Liver (tissue), 9 donors: ENCODE results near the gene PACS1. TPM values are rescaled to one million over a fixed set of nuclear protein-coding genes. Genes with fewer than 3 reads are reported as not detected.

ENCODE experiments used
- DNase-seq: peaks from one replicate; pipeline ENCODE4 v3.0.0-alpha.2; 2017; ENCODE audit warnings: low spot score
- H3K27ac ChIP-seq, 2 donors: one replicate each; pipeline ENCODE4 v1.7.0; 2013; ENCODE audit warnings: inconsistent platforms in 2 of 2, low read length in 2 of 2, control low read depth in 1 of 2, low read depth in 1 of 2, mild to moderate bottlenecking in 1 of 2
- H3K27me3 ChIP-seq, 4 donors: one replicate each; pipeline versions ENCODE4 v1.6.1 to v1.7.0; 2013; ENCODE audit warnings: low read length in 3 of 4, inconsistent platforms in 1 of 4, mild to moderate bottlenecking in 1 of 4, moderate library complexity in 1 of 4; ENCODE audit not compliant: control insufficient read depth in 4 of 4, insufficient read depth in 4 of 4
- H3K36me3 ChIP-seq, 4 donors: one replicate each; pipeline versions ENCODE4 v1.6.1 to v1.7.0; 2013; ENCODE audit warnings: low read length in 3 of 4, mild to moderate bottlenecking in 3 of 4, low read depth in 1 of 4, moderate library complexity in 1 of 4; ENCODE audit not compliant: control insufficient read depth in 4 of 4, insufficient read depth in 3 of 4
- H3K4me1 ChIP-seq, 4 donors: one replicate each; pipeline versions ENCODE4 v1.6.1 to v1.7.0; 2013; ENCODE audit warnings: low read length in 3 of 4, mild to moderate bottlenecking in 3 of 4, moderate library complexity in 1 of 4; ENCODE audit not compliant: control insufficient read depth in 4 of 4, insufficient read depth in 4 of 4
- H3K4me3 ChIP-seq, 3 donors: one replicate each; pipeline versions ENCODE4 v1.6.1 to v1.7.0; 2013; ENCODE audit warnings: low read length in 3 of 3, control low read depth in 1 of 3, low read depth in 1 of 3, mild to moderate bottlenecking in 1 of 3
- H3K9ac ChIP-seq, 2 donors: one replicate each; pipeline ENCODE4 v1.7.0; 2013; ENCODE audit warnings: low read length in 2 of 2, mild to moderate bottlenecking in 2 of 2, moderate library complexity in 2 of 2, control low read depth in 1 of 2, low read depth in 1 of 2
- H3K9me3 ChIP-seq, 4 donors: one replicate each; pipeline versions ENCODE4 v1.6.1 to v1.7.0; 2013; ENCODE audit warnings: low read length in 3 of 4; ENCODE audit not compliant: control insufficient read depth in 4 of 4
- EGR1 ChIP-seq, 2 donors: IDR thresholded peaks; 2 replicates each; pipeline ENCODE4 v1.6.1; 2016 to 2018; ENCODE audit warnings: antibody characterized with exemption in 2 of 2, low read depth in 2 of 2
- FOXA1 ChIP-seq: IDR thresholded peaks from 2 replicates; pipeline ENCODE4 v1.6.1; 2016; ENCODE audit warnings: antibody characterized with exemption
- FOXA2 ChIP-seq: IDR thresholded peaks from 2 replicates; pipeline ENCODE4 v1.6.1; 2016; ENCODE audit warnings: antibody characterized with exemption
- HNF4A ChIP-seq, 2 donors: conservative IDR thresholded peaks; 2 replicates each; pipeline ENCODE4 v1.6.1; 2016; ENCODE audit warnings: antibody characterized with exemption in 2 of 2, mild to moderate bottlenecking in 2 of 2
- NR2F2 ChIP-seq: IDR thresholded peaks from 2 replicates; pipeline ENCODE4 v1.6.1; 2016; ENCODE audit warnings: antibody characterized with exemption
- RAD21 ChIP-seq, 2 donors: IDR thresholded peaks; 2 replicates each; pipeline ENCODE4 v1.6.1; 2016; ENCODE audit warnings: antibody characterized with exemption in 2 of 2, mild to moderate bottlenecking in 2 of 2
- SP1 ChIP-seq: IDR thresholded peaks from 2 replicates; pipeline ENCODE4 v1.6.1; 2018; ENCODE audit warnings: antibody characterized with exemption, mild to moderate bottlenecking
- TAF1 ChIP-seq: conservative IDR thresholded peaks from 2 replicates; pipeline ENCODE4 v1.6.1; 2016; ENCODE audit warnings: antibody characterized with exemption, mild to moderate bottlenecking
- YY1 ChIP-seq: IDR thresholded peaks from 2 replicates; pipeline ENCODE4 v1.6.1; 2016; ENCODE audit warnings: antibody characterized with exemption, mild to moderate bottlenecking
- WGBS: extraction: QIAGEN DNeasy Blood & Tissue Kit; methylation state at CpG from one replicate; pipeline ENCODE4 v1.1.7; 2013; 5-methylcytosine and 5-hydroxymethylcytosine counted together
- polyA plus RNA-seq, 2 donors: library from polyadenylated mRNA; stranded (reverse) in 1 of 2; unstranded in 1 of 2; fragments of 200-250 nt in 1 of 2; fragments of >200 nt in 1 of 2; fragmentation: Nextera tagmentation in 1 of 2; extraction: Ambion mirVana in 1 of 2; gene quantifications; one replicate each; pipeline versions ENCODE4 v1.2.1 to v1.2.3, GENCODE V29; 2013 to 2015
- total RNA-seq, 2 donors: library from RNA; depleted of rRNA; stranded (reverse); fragments of >200 nt; gene quantifications; one replicate each; pipeline ENCODE4 v1.2.3, GENCODE V29; 2014
- TF ChIP-seq, protein P1 (sequence below): fragments of 150-350 bp; IDR thresholded peaks from 2 replicates; pipeline ENCODE4 v1.5.1; 2017; ENCODE audit warnings: improper control_type of control experiment, low read depth, low read length; ENCODE audit not compliant: missing input control
- TF ChIP-seq, protein P2 (sequence below): IDR thresholded peaks from 2 replicates; pipeline ENCODE4 v1.6.1; 2016; ENCODE audit warnings: antibody characterized with exemption, mild to moderate bottlenecking
- TF ChIP-seq, protein P3 (sequence below): IDR thresholded peaks from 2 replicates; pipeline ENCODE4 v1.6.1; 2016; ENCODE audit warnings: antibody characterized with exemption
- donor health status: healthy.
- donor health status: healthy.
- donor health status: healthy.
- donor health status: healthy.
- donor health status: healthy.

The PACS1 gene
- total and polyA plus RNA-seq, 4 donors: 2.7 to 9.1 (median 7.3) TPM

DNA sequence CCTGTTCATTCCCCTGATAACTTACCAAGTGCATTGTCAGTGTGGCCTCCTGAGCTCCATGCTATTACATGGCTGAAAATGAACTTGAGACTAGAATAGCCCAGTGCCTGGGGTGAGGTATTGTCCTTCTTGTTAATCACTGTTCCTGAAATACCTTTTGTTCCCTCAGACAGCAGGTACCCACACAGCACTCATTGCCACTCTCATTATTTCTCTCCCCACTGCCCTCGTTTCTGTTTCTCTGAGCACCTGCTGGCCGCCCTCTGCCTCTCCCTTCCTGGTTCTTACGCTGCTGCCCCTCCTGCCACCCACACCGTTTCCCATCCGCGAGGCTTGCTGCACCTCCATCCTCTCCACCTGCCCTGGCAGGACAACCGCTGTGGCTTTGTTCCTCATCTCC, 161.5 kb downstream of the PACS1 start (continued):
- TF ChIP-seq, protein P1, sequence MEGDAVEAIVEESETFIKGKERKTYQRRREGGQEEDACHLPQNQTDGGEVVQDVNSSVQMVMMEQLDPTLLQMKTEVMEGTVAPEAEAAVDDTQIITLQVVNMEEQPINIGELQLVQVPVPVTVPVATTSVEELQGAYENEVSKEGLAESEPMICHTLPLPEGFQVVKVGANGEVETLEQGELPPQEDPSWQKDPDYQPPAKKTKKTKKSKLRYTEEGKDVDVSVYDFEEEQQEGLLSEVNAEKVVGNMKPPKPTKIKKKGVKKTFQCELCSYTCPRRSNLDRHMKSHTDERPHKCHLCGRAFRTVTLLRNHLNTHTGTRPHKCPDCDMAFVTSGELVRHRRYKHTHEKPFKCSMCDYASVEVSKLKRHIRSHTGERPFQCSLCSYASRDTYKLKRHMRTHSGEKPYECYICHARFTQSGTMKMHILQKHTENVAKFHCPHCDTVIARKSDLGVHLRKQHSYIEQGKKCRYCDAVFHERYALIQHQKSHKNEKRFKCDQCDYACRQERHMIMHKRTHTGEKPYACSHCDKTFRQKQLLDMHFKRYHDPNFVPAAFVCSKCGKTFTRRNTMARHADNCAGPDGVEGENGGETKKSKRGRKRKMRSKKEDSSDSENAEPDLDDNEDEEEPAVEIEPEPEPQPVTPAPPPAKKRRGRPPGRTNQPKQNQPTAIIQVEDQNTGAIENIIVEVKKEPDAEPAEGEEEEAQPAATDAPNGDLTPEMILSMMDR: no peak
- TF ChIP-seq TAF1: no peak
- TF ChIP-seq NR2F2: no peak

- H3K27me3 ChIP-seq: no peaks in the 10 kb centered on the region
- DNase-seq: no peak
- H3K27ac ChIP-seq: no peak overlapping the region
- no peak overlapping the region for H3K4me3 ChIP-seq
- H3K9me3 ChIP-seq: no peaks in the 10 kb centered on the region
- peaks cover 3 to 28% (median 13%) of the 10 kb centered on the region in 4 donors for H3K36me3 ChIP-seq
- H3K4me1 ChIP-seq: no peaks in the 10 kb centered on the region
- H3K9ac ChIP-seq: no peak overlapping the region
- 94% methylated on average over 11 of the region's 11 CpGs for WGBS
- TF ChIP-seq EGR1 (IDR thresholded peaks at IDR 0.05; ENCODE audit: low read depth in 2 of 2) (no peak), RAD21 (IDR thresholded peaks at IDR 0.05) (no peak), NR2F2 (no peak), HNF4A (conservative IDR thresholded peaks at IDR 0.05) (no peak), FOXA2 (no peak), YY1 (no peak), SP1 (no peak)
- TF ChIP-seq, protein P1: no peak
- TF ChIP-seq, protein P2, sequence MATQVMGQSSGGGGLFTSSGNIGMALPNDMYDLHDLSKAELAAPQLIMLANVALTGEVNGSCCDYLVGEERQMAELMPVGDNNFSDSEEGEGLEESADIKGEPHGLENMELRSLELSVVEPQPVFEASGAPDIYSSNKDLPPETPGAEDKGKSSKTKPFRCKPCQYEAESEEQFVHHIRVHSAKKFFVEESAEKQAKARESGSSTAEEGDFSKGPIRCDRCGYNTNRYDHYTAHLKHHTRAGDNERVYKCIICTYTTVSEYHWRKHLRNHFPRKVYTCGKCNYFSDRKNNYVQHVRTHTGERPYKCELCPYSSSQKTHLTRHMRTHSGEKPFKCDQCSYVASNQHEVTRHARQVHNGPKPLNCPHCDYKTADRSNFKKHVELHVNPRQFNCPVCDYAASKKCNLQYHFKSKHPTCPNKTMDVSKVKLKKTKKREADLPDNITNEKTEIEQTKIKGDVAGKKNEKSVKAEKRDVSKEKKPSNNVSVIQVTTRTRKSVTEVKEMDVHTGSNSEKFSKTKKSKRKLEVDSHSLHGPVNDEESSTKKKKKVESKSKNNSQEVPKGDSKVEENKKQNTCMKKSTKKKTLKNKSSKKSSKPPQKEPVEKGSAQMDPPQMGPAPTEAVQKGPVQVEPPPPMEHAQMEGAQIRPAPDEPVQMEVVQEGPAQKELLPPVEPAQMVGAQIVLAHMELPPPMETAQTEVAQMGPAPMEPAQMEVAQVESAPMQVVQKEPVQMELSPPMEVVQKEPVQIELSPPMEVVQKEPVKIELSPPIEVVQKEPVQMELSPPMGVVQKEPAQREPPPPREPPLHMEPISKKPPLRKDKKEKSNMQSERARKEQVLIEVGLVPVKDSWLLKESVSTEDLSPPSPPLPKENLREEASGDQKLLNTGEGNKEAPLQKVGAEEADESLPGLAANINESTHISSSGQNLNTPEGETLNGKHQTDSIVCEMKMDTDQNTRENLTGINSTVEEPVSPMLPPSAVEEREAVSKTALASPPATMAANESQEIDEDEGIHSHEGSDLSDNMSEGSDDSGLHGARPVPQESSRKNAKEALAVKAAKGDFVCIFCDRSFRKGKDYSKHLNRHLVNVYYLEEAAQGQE: no peak
Measured at GRCh38 chr11:66232769-66233168, 162.7 kb downstream of the PACS1 start.

- Histone ChIP-seq H3K4me3 (no peak overlapping the region), H3K9me3 (no peaks in the 10 kb centered on the region), H3K27ac (no peak overlapping the region), H3K36me3 (peaks cover 3 to 28% (median 12%) of the 10 kb centered on the region in 4 donors), H3K4me1 (no peaks in the 10 kb centered on the region), H3K9ac (no peak overlapping the region), H3K27me3 (no peaks in the 10 kb centered on the region)
- TF ChIP-seq, protein P2: no peak
- TF ChIP-seq EGR1 (IDR thresholded peaks at IDR 0.05; ENCODE audit: low read depth in 2 of 2) (no peak), FOXA1 (no peak), FOXA2 (no peak)
- TF ChIP-seq, protein P1: no peak
- TF ChIP-seq, protein P3, sequence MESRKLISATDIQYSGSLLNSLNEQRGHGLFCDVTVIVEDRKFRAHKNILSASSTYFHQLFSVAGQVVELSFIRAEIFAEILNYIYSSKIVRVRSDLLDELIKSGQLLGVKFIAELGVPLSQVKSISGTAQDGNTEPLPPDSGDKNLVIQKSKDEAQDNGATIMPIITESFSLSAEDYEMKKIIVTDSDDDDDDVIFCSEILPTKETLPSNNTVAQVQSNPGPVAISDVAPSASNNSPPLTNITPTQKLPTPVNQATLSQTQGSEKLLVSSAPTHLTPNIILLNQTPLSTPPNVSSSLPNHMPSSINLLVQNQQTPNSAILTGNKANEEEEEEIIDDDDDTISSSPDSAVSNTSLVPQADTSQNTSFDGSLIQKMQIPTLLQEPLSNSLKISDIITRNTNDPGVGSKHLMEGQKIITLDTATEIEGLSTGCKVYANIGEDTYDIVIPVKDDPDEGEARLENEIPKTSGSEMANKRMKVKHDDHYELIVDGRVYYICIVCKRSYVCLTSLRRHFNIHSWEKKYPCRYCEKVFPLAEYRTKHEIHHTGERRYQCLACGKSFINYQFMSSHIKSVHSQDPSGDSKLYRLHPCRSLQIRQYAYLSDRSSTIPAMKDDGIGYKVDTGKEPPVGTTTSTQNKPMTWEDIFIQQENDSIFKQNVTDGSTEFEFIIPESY: no peak
- 92% methylated on average over 5 of the region's 5 CpGs for WGBS
- DNase-seq: no peak
Measured at GRCh38 chr11:66233301-66233700, 163.2 kb downstream of the PACS1 start.
